Mononuclear cell (primary cell): ENCODE data around the gene ATXN7L1. TPM values are rescaled to one million over a fixed set of nuclear protein-coding genes. Genes with fewer than 3 reads are reported as not detected.

Experiments used
- H3K27me3 ChIP-seq: 2 replicates; pipeline ENCODE4 v1.6.0; 2011; ENCODE audit warnings: low read length, control low read depth; ENCODE audit not compliant: insufficient read depth
- H3K4me1 ChIP-seq: 2 replicates; pipeline ENCODE4 v1.5.1; 2011; ENCODE audit warnings: mild to moderate bottlenecking, low read length, control low read depth; ENCODE audit not compliant: insufficient read depth
- H3K4me3 ChIP-seq: 2 replicates; pipeline ENCODE4 v1.5.1; 2011; ENCODE audit warnings: mild to moderate bottlenecking, low read length, moderate library complexity
- H3K9me3 ChIP-seq: 2 replicates; pipeline ENCODE4 v1.5.1; 2011; ENCODE audit warnings: low read depth, mild to moderate bottlenecking, control low read depth, low read length
- total RNA-seq: library from RNA; depleted of rRNA; stranded (reverse); fragments of >200 nt; gene quantifications from one replicate; pipeline ENCODE4 v1.2.3, GENCODE V29; 2012

ATXN7L1 gene
- total RNA-seq, 1 donor, result 7.1 TPM

DNA sequence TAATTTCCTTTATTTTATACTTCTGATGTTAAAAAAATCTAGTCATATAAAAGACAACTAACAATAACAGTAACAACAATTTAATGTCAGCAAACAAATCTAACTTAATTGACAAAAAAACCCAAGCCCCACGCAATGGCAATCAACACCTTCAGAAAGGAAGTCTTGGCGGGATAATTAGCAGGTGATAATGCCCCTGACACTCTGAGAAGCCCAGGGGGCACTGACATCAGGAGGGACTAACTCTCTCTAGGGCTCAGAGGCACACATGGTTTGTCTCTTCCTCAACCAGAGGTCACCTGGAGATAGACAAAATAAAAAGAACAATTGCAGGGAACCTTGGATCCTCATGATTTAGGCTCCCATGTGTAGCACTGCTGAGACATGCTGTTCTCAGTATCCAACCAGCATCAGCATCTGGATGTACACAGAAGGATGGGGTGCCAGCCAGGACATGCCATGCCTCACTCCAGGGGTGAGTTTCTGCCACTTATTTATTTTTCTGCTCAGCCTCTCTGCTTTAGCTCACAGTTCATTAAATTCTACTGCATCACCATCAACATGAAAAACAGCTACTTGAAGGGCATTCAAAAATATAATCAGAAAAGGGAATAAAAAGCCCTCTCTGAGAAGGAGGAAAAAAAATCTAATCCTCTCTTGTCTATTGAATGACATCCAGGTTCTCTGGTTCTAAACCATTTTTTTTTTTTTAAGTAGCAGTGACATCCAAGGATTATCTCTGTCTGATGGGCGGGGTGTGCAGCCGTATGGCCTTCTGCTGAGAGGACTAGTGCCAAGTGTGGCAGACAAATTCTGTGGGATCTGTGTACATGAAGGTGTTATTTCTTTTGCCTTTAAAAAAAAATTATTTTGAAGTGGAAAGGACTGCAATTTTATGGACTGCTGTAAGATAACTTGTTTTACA is 96.3 kb downstream of the ATXN7L1 start:
- Histone ChIP-seq H3K9me3 (no peaks in the 10 kb centered on the region), H3K27me3 (no peaks in the 10 kb centered on the region), H3K4me1 (no peaks in the 10 kb centered on the region), H3K4me3 (no peak overlapping the region)

DNA sequence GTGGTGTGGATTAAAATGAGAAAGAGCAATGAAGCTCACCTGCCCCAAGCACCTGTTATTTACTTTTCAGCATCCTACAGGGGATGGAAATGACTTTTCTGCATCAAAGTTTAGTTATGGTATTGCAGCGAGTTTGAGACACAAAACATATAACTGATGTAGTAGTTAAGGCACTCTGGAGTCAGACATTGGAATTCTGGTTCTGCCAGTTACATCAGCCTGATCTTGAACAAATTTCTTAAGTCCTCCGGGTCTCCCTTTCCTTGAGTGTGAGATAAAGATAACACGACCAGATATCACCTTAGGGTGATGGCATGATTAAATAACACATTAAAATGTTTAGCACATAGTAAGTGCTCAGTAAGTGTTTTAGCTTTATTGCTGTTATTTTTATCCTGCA is 97.4 kb downstream of the ATXN7L1 start:
- no peaks in the 10 kb centered on the region for H3K9me3 ChIP-seq

DNA sequence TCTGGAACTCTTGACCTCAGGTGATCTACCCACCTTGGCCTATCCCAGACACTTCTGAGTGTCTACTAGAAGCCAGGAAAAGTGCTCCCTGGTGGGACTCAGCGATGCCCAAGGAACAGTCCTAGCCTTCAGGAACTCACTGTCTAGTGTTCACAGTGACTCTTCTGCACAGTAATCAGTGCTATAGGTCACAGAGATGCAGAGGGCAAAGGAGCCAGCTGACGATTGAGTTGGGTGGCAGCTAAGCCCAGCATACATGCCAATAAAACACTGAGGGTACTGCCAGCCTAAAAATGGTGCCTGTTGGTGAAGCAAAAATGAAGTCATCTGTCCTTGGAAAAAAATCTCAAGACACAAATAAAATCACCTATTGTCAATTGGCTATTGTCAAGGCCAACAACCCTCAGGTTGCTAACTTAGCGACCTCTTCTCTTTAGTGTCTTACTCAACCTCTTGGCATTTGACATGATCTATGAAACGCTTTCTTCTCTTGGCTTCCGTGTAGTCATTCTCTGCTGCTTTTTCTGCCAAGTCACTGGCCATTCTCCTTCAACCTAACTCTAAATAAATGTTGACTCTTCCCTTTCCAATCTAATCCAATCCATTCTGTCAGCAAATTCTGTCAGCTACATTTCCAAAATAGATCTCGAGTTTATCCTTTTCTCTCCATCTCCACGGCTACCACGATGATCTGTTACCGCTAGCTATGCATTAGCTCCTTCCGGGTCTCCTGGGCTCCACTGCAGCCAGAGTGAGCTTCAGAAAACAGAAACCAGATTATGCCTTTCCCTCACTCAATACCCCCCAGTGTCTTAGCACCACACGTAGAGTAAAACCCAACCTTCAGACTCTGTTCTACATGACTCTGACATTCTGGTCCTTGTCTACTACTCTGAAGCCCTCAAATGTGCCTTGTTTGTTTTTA is 99.2 kb downstream of the ATXN7L1 start:
- H3K4me3 ChIP-seq, result no peak overlapping the region
- no peaks in the 10 kb centered on the region for H3K27me3 ChIP-seq
- H3K4me1 ChIP-seq, result no peaks in the 10 kb centered on the region
- no peaks in the 10 kb centered on the region for H3K9me3 ChIP-seq

More for the DNA sequence above, 97.4 kb downstream of the ATXN7L1 start:
- H3K4me1 ChIP-seq, result no peaks in the 10 kb centered on the region
- no peaks in the 10 kb centered on the region for H3K27me3 ChIP-seq
- no peak overlapping the region for H3K4me3 ChIP-seq

DNA sequence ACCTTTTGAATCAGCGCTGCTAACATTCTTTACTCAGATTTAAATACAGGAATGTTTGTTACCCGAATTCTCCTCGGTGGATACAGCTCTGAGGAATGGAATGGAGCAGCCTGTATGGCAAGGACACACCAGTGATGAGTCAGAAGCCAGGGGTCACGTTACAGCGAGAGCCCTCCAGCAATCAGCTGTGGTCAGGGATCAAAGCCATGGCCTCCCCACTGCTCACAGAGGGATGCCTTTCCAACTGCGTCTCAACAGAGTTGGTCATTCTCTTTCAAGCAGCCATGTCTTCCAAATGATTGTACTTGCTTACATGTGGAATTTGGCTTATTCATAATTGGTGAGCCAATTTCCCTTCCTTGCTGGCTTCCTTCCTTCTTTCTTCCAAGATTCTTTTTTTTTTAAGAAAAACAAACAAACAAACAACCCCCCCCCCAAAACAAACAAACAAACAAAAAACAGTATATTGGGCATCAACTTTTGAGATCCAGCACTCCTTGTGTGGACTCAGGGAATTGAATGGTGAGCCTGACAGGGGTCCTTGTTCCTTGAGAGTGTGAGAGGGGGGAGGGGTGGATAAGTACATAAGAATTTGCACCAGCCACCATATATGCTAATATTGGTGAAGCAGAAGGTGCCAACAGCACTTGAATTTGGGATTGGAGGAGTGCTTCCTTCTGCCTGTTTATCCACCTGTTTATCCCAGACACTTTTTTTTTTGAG is 100.2 kb downstream of the ATXN7L1 start:
- no peaks in the 10 kb centered on the region for H3K27me3 ChIP-seq
- no peaks in the 10 kb centered on the region for H3K9me3 ChIP-seq
- H3K4me3 ChIP-seq, result no peak overlapping the region
- no peaks in the 10 kb centered on the region for H3K4me1 ChIP-seq

DNA sequence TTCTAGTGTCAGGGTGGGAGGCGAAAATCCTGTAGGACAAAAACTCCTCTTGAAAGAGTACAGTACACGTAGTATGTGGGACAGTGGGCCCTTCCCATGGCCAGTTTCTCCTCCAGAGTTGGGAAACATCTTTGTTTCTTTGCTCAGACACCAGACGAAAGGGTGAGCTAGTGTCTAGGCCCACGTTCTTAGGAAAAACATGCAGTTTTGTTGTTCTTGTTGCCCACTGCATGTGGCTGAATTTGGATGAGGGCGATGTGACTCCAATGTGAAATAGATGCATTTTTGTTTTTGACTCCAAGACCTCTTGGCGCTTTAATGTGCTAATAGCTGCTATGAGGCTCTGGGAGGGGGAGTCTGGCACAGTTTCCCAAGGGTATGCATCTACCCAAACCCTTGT is 100.8 kb downstream of the ATXN7L1 start:
- no peaks in the 10 kb centered on the region for H3K27me3 ChIP-seq
- H3K4me3 ChIP-seq, result no peak overlapping the region
- no peaks in the 10 kb centered on the region for H3K9me3 ChIP-seq
- H3K4me1 ChIP-seq, result no peaks in the 10 kb centered on the region

DNA sequence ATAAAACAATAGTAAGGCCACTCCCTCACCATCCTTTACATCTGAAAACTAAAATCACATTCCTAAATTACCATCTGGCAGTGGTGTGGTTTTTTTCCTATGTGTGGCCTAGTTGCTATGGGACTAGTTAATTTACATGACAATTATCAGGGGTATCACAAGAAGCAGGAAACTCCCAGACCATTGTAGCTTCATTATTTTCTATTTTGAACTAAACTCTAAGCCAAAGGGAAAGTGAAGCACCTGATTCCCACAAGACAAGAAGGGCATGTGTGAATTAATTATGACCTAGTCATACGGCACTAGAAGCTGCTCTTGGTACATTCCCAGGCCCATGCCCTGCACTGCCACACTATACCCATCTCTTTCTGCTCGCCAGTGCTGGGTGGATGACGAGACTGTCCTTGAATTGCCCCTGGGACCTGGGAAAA is 103.4 kb downstream of the ATXN7L1 start:
- Histone ChIP-seq H3K27me3 (no peaks in the 10 kb centered on the region), H3K4me3 (no peak overlapping the region), H3K4me1 (no peaks in the 10 kb centered on the region), H3K9me3 (no peaks in the 10 kb centered on the region)

DNA sequence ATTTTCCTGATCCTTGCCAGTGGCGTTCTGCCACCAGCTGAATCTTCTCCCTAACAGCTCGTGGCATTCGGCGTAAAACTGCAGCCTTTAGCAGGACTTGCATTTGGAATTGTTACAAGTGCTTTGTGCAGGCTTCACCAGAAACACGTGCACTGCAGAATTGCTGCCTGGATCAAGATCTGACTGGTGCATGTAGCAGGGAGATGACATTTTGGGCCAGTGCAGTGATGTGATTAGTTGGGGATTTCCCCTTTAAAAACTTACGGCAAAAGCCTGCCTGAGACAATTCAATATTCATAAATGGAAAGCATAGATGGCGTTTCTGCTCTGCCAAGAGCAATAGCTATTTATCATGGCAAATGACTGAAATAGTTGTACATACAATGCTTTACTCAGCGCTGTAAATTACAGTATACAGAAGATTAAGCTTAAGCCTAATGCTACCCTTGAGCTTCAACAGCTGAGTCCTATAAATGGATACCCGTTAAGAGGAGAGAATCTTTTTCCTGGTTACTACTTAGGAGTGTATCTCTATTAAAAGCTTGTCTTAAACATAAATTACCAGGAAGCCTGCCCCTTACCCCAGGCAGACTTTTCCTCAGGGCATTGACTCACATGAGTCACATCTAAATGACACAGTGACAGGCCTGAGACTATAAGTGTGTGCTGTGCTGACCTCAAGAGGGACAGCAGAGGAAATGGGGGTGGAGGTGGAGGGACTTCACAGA is 106.3 kb downstream of the ATXN7L1 start:
- no peaks in the 10 kb centered on the region for H3K27me3 ChIP-seq
- H3K4me1 ChIP-seq, result no peaks in the 10 kb centered on the region
- no peaks in the 10 kb centered on the region for H3K9me3 ChIP-seq
- H3K4me3 ChIP-seq, result no peak overlapping the region

DNA sequence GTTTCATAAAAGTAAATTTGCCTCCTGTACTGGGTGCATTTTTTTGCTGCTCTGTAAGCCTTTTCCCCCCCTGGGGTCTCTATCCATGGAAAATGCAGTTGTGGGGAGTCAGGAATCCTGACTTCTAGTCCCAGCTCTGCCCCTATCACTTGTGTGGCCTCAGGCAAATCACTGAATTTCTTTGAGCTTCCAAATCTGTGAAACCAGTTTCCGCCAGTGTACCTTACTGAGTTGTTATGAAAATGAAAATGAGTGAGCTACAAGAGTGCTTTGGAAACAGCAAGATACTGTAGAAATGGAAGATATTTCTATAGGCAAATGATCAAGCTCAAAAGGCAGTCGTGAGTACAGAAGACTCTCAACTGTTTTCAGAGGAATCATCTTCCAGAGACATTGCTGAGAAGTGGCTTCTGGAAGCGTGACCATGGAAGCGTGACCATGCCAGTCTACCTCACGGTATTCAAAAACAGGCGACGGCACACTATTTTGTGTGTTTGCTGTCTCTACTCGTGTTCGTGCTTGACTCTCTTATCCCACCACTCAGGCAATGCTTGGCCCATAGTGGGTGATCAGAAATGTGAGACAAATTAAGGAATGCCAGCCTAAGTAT is 107.4 kb downstream of the ATXN7L1 start:
- Histone ChIP-seq H3K27me3 (no peaks in the 10 kb centered on the region), H3K4me1 (no peaks in the 10 kb centered on the region), H3K9me3 (no peaks in the 10 kb centered on the region), H3K4me3 (no peak overlapping the region)

DNA sequence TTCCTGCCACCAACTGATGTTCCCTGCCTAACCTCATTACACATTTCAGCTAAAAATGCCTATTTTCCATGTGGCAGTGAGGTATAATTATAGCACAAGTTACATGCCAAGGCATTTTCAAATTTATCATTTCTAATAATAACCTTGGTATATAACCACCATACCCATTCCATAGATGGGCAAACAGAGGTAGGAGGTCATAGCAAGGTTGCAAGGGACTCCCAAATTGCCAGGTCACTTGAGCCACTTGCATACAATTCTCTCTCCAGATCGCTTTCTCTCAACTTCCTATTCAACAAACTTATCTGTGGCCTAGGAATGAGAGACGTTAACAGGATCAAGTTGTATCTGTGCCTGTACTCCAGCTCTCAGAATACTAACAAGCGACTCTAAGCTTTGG is 108.3 kb downstream of the ATXN7L1 start:
- H3K4me3 ChIP-seq, result no peak overlapping the region
- no peaks in the 10 kb centered on the region for H3K9me3 ChIP-seq
- no peaks in the 10 kb centered on the region for H3K27me3 ChIP-seq
- no peaks in the 10 kb centered on the region for H3K4me1 ChIP-seq

DNA sequence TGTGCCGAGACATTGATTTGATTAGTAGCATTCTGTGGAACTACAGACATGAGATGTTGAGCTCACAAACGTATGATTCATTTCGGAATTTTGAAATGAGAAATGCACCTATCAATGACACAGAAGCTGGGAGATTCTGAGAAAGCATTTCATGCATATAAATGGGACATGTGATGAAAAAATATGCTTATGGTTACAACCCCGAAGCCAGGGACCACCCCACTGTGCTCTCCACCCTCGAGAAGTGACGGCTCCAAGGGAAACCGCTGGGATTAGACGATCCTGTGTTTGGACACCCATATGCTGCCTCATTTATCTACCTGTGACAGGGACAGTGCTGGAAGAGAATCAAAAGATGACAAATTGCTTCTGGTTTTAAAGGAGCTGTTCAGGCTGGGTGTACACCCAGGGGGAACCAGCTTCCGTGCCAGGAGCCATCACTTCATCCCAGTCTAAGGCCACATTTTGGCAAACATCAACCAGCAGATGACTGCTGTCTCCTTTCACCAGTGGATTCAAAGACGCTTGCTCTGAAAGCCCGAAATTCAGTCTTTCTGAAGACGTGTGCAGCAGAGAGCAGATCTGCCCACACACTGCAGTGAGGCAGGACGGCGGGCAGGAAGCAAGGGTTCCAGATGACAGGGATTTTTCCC is 109.9 kb downstream of the ATXN7L1 start:
- H3K9me3 ChIP-seq, result no peaks in the 10 kb centered on the region
- H3K4me1 ChIP-seq, result no peaks in the 10 kb centered on the region
- no peak overlapping the region for H3K4me3 ChIP-seq
- H3K27me3 ChIP-seq, result no peaks in the 10 kb centered on the region

DNA sequence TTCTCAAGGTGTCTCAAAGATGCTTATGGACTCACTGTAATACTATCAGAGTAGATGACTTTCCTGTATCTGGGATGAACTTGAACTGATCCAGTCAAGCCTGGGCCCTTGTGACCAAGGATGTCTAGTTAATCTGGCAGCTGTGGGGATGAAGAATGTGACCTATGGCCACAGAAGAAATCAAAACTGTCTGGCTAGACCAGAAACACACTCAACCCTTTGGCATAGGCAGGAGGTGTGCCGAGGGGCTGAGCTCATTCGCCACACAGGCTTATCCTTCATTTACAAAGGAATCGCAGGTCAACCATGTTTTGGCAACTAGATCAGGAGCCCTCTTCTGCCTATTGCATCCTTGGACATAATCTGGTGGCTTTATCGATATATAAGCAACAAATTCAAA is 110.6 kb downstream of the ATXN7L1 start:
- H3K4me3 ChIP-seq, result no peak overlapping the region
- peaks cover 5% of the 10 kb centered on the region for H3K4me1 ChIP-seq
- H3K9me3 ChIP-seq, result no peaks in the 10 kb centered on the region
- no peaks in the 10 kb centered on the region for H3K27me3 ChIP-seq

DNA sequence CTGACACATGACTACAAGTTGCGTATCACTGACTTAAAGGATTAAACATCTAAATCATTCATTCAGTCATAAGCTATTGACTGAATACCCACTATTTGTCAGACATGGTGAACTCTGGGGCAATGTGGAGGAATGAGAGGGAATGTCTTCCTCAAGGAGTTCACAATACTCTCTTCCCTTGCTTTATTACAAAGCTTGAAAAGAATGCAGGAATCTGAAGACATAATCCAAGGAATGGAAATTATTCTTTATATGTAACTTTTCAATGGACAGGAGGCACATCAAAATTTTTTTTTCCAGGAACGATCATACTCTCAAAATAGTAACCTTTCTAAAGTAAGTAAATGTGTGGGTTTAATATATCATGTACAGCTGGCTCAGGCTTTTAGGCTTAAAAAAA is 111.9 kb downstream of the ATXN7L1 start:
- H3K27me3 ChIP-seq, result no peaks in the 10 kb centered on the region
- no peaks in the 10 kb centered on the region for H3K9me3 ChIP-seq
- peaks cover 17% of the 10 kb centered on the region for H3K4me1 ChIP-seq
- H3K4me3 ChIP-seq, result no peak overlapping the region

DNA sequence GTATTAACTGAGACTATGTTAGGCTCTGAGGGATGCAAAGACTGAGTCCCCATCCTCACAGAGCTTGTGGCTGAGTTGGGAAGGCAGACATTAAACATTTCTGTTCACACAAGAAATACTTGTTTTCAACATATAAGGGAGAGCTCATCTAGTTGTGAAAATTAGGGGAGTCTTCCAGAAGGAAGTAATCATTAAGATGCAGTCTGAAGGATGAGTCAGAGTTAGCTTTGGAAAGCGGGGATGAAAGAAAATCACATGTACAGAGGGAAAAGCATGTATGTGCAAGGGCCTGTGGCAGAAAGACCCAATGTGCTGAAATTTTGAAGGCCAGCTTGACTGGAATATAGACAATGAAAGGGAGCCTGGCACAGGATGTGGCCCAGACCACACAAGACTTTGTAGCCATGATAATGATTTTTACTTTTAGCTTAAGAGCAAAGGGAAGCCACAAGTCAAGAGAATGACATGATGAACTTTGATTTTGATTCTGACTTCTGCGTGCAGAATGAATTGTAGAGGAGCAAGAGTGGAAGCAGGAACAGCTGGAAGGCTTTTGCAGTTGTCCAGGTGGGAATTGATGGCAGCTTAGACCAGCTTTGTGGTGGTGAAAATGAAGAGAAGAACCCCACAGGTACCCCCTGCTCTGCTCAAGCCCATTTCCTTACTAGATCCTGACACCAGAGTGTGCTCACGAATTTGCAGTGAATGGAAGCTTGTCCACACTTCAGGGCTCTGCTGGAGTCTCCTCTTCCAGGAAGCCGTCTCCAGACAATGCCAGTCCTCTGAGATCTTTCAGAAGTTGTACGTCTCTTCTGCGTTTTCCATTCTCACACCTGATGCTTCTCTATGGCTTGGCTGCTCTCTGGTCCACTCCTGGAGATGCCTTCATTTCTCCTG is 115.6 kb downstream of the ATXN7L1 start:
- Histone ChIP-seq H3K4me1 (peaks cover 21% of the 10 kb centered on the region), H3K9me3 (no peaks in the 10 kb centered on the region), H3K27me3 (no peaks in the 10 kb centered on the region), H3K4me3 (no peak overlapping the region)
